Measurements from ENCODE around the gene RIMBP3C. TPM values are rescaled to one million over a fixed set of nuclear protein-coding genes. Genes with fewer than 3 reads are reported as not detected.
"Not testable (repeated sequence)": the region's sequence is repeated elsewhere in the genome, so short reads cannot be mapped to it uniquely, and the experiment has no call there.

The RIMBP3C gene
- total RNA-seq, 2 donors from 2014 or later = 0.50 to 1.4 TPM

DNA sequence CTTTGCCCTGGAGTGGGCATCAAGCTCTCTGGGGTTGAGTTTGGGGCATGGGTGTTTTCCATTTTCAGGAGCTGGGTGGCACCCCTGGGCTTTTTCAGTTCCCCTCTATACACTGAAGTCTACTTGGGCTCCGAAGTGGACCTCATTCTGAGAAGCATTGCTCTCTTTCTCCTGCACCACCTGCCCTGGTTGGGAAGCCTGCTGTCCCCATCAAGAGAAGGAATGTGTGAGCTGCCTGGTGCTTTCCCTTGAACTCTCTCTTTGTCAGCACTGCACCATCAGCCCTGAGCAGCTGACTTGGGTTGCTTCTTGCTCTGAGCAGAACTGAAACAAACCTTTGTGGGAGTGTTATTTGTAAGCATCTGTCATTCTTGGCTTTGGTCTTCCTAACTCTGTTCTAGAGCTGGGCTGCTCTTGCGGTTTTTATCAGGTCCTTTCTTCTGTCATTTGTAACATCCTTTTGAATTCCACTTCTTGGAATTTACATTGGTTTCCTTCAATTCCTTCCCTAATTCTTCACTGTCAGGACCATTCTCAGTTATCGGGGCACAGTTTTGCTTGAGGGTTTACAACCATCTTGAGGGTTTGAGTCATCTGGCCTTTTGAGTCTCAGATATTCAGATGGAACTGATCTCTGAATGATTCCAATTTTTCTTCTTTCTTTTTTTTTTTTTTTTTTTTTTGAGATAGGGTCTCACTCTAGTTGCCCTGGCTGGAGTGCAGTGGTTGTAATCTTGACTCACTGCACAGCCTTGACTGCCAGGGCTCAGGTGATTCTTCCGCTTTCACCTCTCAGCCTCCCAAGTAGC, 36.7 kb upstream of the RIMBP3C start:
- H3K4me1 Mint-ChIP-seq (ENCODE audit: low read depth in 2 of 2) = peaks cover 59 to 61% of the 10 kb centered on the region in 2 donors
- DNase-seq (ENCODE audit: low spot score) (peak; percentile 81), ATAC-seq (peak; percentile 95)
- peak overlapping the region; percentile 74 for H3K4me3 Mint-ChIP-seq
- H3K36me3 Mint-ChIP-seq = peaks cover 16% of the 10 kb centered on the region
- H3K9me3 Mint-ChIP-seq = peaks cover 2% of the 10 kb centered on the region
- peak overlapping the region; percentile 87 to 96 for H3K27ac Mint-ChIP-seq
- H3K27me3 Mint-ChIP-seq = no peaks in the 10 kb centered on the region

DNA sequence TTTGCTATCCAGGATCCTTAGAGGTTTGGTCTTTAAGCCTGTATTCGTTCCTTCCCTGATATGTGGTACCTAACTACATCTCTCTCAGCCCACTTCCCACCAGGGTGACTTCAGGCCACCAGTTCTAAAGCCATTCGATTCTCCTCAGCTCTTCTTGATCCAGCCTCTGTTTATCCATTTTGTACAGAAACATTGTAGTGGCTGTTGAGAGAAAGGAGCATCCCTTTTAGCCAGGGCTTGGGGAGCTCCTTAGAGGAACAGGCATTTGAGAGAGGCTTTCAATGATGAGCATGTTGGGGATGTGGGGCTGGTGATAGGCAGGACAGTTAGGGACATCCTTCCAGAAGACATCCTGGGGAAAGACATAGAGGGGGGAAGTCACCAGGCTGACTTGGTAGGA, 34.1 kb upstream of the RIMBP3C start:
- Mint-ChIP-seq H3K9me3 (peaks cover 2% of the 10 kb centered on the region), H3K27ac (peak overlapping the region; percentile 83 to 96), H3K36me3 (peaks cover 12% of the 10 kb centered on the region), H3K27me3 (no peaks in the 10 kb centered on the region), H3K4me1 (ENCODE audit: low read depth in 2 of 2) (peaks cover 40 to 47% of the 10 kb centered on the region in 2 donors), H3K4me3 (peak overlapping the region; percentile 52)
- ATAC-seq (no peak), DNase-seq (ENCODE audit: low spot score) (no peak)

DNA sequence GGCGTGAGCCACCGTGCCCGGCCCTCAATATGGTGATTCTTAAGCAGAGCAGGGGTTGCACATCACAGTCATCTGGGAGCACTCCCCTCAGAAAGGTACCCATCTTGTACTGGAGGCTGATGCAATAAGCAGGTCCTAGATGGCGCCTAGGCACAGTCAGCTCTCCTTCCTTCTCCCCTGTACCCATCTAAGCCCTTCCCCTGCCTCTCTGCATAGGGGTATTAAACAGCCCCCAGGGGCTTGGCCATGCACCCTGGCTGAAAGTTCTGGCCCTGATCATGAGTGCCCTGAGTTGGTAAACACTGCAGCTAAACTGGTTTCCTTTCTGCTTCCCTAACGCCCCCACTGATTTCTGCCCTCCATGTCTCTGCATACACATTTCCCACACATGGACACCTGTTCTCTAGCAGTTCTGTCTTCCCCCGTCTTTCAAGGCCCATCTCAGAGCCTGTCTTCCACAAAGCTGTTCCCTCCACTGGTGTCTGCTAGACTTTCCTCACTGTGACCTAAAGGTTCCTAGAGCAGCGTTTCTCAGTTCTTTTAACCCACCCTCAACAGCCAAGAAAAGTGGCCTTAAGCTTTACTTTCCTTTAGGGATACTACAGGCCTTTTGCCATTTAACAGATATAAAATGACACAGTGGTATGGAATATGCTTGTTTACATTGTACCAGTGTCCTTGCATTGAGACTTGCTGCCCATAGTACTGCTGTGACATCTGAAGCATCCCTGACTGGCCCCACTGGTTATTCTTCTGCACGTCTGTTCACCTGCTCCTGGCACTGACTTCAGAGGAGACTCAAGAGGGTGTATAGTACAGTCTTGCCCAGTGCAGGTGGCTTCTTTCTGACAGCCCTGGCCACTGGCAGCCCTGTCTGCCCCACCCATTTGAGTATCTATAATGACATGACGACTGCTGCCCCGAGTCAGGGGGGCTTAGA, 31.8 kb upstream of the RIMBP3C start:
- Mint-ChIP-seq H3K4me1 (ENCODE audit: low read depth in 2 of 2) (peaks cover 44 to 51% of the 10 kb centered on the region in 2 donors), H3K27me3 (no peaks in the 10 kb centered on the region), H3K4me3 (peak overlapping the region; percentile 33), H3K27ac (peak overlapping the region; percentile 68 to 84), H3K36me3 (peaks cover 11% of the 10 kb centered on the region), H3K9me3 (peaks cover 2% of the 10 kb centered on the region)
- peak in 1 of 2 donors; percentile 34 for ATAC-seq
- no peak for DNase-seq (ENCODE audit: low spot score)

DNA sequence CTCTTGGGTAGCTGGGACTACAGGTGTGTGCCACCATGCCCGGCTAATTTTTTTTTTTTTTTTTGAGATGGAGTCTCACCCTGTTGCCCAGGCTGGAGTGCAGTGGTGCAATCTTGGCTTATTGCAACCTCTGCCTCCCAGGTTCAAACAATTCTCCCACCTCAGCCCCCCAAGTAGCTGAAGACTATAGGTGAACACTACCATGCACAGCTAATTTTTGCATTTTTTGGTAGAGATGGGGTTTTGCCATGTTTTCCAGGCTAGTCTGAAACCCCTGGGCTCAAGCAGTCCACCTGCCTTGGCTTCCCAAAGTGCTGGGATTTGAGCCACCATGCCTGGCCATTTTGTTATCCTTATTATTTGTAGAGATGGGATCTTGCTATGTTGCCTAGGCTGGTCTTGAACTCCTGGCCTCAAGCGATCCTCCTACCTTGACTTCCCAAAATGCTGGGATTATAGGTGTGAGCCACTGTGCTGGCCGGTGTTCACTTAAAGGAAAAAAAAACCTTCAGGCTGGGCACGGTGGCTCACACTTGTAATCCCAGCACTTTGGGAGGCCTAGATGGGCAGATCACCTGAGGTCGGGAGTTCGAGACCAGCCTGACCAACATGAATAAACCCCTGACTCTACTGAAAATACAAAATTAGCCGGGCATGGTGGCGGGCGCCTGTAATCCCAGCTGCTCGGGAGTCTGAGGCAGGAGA, 29.9 kb upstream of the RIMBP3C start:
- not testable (repeated sequence) for H3K9me3 Mint-ChIP-seq; ATAC-seq; DNase-seq (ENCODE audit: low spot score); H3K4me3 Mint-ChIP-seq; H3K27me3 Mint-ChIP-seq
- Mint-ChIP-seq H3K36me3 (peaks cover 11% of the 10 kb centered on the region), H3K27ac (peak overlapping the region in 1 of 2 donors; percentile 84), H3K4me1 (ENCODE audit: low read depth in 2 of 2) (peaks cover 47 to 52% of the 10 kb centered on the region in 2 donors)

DNA sequence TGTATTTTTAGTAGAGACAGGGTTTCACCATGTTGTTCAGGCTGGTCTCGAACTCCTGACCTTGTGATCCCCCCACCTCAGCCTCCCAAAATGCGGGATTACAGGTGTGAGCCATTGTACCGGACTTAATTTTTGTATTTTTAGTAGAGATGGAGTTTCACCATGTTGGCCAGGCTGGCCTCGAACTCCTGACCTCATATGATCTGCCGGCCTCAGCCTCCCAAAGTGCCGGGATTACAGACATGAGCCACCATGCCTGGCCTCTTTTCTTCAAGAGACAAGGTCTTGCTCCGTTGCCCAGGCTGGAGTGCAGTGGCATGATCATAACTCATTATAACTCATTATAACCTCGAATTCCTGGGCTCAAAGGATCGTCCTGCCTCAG, 29.4 kb upstream of the RIMBP3C start:
- H3K27ac Mint-ChIP-seq = peak overlapping the region in 1 of 2 donors; percentile 80
- not testable (repeated sequence) for DNase-seq (ENCODE audit: low spot score); ATAC-seq; H3K27me3 Mint-ChIP-seq; H3K9me3 Mint-ChIP-seq; H3K36me3 Mint-ChIP-seq
- H3K4me3 Mint-ChIP-seq = peak overlapping the region; percentile 48
- peaks cover 47 to 49% of the 10 kb centered on the region in 2 donors for H3K4me1 Mint-ChIP-seq (ENCODE audit: low read depth in 2 of 2)

DNA sequence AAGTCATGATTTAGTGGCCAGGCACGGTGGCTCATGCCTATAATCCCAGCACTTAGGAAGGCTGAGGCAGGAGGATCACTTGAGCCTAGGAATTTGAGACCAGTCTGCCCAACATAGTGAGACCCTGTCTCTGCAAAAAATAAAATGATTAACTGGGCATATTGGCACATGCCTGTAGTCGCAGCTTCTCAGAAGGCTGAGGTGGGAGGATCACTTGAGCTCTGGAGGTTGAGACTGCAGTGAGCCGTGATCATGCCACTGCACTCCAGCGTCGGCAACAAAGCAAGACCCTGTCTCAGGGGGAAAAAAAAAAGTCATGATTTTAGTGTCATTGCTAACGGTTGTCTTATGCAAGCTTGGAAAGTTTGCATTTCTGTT, 28.2 kb upstream of the RIMBP3C start:
- Mint-ChIP-seq H3K4me1 (ENCODE audit: low read depth in 2 of 2) (peaks cover 44 to 45% of the 10 kb centered on the region in 2 donors), H3K9me3 (no peaks in the 10 kb centered on the region), H3K36me3 (peaks cover 4% of the 10 kb centered on the region), H3K4me3 (peak overlapping the region; percentile 17), H3K27ac (peak overlapping the region in 1 of 2 donors; percentile 80), H3K27me3 (no peaks in the 10 kb centered on the region)
- ATAC-seq = no peak
- DNase-seq (ENCODE audit: low spot score) = no peak

DNA sequence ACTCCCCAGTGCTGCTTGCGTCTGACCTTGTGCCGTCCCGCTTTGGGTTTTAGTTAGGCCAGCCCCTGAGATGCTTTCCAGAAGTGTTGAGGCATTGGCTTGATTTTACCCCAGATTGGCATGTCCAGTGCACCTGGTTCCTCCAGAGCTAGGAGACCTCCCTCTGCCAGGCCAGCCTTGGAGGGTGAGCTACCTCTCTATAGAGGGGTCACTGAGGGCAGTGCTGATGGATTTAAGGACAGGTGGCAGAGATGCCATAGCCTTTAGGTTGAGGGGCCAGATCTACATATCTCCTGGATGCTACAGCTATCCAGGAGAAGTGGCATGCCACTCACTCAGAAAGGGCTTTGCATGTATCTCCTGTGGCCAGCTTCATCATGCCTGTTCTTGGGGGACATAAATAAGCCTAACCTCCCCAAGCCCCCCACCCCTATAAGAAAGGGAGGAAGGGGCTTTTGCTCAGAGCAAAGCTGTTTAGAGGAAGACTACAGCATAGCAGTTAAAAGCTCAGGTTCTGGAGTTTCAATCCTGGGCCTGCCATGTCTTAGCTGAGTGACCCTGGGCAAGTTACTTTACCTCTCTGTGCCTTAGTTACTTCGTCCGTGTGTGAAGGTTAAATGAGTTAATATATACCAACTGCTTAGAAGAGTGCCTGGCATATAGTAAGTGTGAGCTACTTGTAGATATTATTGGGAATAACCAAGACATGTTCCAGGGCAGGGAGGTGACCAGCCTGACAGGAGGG, 22.7 kb upstream of the RIMBP3C start:
- Mint-ChIP-seq H3K4me1 (ENCODE audit: low read depth in 2 of 2) (peaks cover 64 to 67% of the 10 kb centered on the region in 2 donors), H3K36me3 (peaks cover 27% of the 10 kb centered on the region), H3K9me3 (no peaks in the 10 kb centered on the region), H3K27me3 (no peaks in the 10 kb centered on the region), H3K27ac (peak overlapping the region; percentile 98), H3K4me3 (peak overlapping the region; percentile 90)
- DNase-seq (ENCODE audit: low spot score) (no peak), ATAC-seq (no peak)

DNA sequence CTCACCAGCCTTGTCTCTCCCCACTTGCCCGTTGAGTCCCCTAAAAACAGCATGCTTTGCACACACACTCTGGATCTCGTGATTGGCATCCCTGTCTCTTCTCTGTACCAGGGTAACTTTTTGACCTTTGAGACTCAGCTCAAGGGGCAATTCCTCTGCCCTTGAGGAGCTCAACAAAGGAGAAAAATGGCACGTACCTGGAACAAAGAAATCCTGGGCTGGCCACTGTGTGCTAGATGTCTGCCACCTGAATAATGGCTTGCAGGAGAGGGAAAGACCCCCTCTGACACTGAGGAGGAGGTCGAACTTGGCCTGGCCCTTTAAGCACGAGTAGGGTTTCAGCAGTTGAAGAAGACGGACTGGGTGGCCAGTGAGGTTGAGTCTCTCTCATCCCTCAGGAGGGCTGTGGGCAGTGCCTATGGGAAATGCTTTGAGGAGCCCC, 22.1 kb upstream of the RIMBP3C start:
- H3K4me3 Mint-ChIP-seq = peak overlapping the region; percentile 90

DNA sequence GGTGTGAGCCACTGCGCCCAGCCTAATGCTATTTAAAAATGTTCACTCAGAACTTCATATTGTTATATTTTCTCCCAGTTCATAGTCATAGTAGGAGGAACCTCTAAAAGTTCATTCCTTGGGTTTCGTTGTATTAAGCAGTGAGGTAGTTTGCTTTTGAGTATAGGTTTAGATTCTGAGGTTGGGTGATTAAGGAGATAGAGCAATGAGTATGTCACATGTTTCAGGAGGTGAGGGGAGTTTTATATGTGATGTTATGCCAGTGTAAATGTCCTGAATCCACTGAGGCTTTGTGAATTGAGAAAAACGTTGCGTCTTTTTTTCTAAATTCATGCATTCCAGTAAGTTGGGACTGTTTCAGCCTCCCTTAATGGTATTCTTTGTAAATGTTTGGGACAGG, 20.4 kb upstream of the RIMBP3C start:
- H3K27ac Mint-ChIP-seq = peak overlapping the region; percentile 98
- ATAC-seq (peak; percentile 50 to 58), DNase-seq (ENCODE audit: low spot score) (no peak)
- H3K36me3 Mint-ChIP-seq = peaks cover 23% of the 10 kb centered on the region
- H3K9me3 Mint-ChIP-seq = no peaks in the 10 kb centered on the region
- H3K4me3 Mint-ChIP-seq = peak overlapping the region; percentile 90
- peaks cover 52 to 60% of the 10 kb centered on the region in 2 donors for H3K4me1 Mint-ChIP-seq (ENCODE audit: low read depth in 2 of 2)
- no peaks in the 10 kb centered on the region for H3K27me3 Mint-ChIP-seq

More for the DNA sequence above, 22.1 kb upstream of the RIMBP3C start:
- H3K27ac Mint-ChIP-seq = peak overlapping the region; percentile 98
- H3K27me3 Mint-ChIP-seq = no peaks in the 10 kb centered on the region
- ATAC-seq = no peak
- DNase-seq (ENCODE audit: low spot score) = no peak
- H3K4me1 Mint-ChIP-seq (ENCODE audit: low read depth in 2 of 2) = peaks cover 62 to 67% of the 10 kb centered on the region in 2 donors
- H3K36me3 Mint-ChIP-seq = peaks cover 23% of the 10 kb centered on the region
- H3K9me3 Mint-ChIP-seq = no peaks in the 10 kb centered on the region

DNA sequence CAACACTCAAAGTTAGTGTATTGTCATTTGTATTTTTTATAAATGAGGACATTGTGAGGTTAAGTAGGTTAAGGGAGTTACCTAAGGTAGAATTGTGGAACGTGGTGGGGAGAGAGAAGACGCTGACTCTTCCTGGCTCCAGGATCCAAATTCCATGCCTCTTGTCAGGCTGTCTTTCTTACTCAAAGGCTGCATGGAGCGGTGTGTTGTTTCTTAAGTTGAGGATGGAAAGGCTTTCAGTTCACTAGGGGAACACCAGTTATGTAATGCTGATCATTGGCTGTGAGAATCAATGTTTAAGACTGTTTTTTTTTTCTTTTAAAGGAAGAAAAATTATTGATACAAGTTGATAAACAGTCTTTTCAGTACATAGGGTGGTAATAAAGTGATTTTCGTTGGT, 19.1 kb upstream of the RIMBP3C start:
- Mint-ChIP-seq H3K27ac (peak overlapping the region; percentile 98), H3K4me1 (ENCODE audit: low read depth in 2 of 2) (peaks cover 52 to 61% of the 10 kb centered on the region in 2 donors), H3K36me3 (peaks cover 23% of the 10 kb centered on the region), H3K4me3 (peak overlapping the region; percentile 90), H3K27me3 (no peaks in the 10 kb centered on the region), H3K9me3 (no peaks in the 10 kb centered on the region)
- DNase-seq (ENCODE audit: low spot score) (no peak), ATAC-seq (no peak)

DNA sequence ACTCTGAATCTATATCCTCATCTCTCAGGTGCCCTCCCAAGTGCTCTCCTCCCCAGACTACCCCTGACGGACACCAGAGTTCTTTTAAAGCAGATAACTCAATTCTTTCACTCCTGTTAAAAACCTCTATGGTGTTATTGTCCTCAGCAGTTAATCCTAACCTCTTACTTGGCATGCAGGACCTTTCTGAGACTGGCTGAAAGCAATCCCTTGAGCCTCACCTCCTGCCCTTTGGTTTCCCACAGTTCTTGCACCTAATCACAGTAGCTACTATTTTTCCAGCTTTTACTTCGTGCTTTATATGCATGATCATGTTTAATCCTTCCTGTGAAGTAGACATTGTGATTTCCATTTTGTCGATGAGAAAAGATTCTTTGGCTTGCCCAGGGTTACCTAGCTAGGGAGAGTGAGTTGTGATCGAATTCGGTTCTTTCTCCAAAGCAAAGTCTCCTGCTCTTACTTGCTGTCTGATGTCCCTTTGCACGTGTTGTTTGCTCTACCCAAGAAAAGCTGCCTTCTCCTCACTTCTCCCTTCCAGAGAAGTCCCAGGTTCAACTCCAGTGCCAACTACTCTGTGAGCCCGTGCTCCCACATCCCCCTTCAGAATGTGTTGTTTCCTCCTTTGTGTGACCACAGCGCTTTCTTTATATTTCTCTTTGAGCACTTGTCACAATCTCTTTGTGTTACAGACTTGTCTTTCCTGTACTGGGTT, 18.4 kb upstream of the RIMBP3C start:
- no peak for ATAC-seq
- Mint-ChIP-seq H3K4me1 (ENCODE audit: low read depth in 2 of 2) (peaks cover 52 to 60% of the 10 kb centered on the region in 2 donors), H3K36me3 (peaks cover 23% of the 10 kb centered on the region), H3K27me3 (no peaks in the 10 kb centered on the region), H3K27ac (peak overlapping the region; percentile 98), H3K9me3 (no peaks in the 10 kb centered on the region), H3K4me3 (peak overlapping the region; percentile 90)
- DNase-seq (ENCODE audit: low spot score) = no peak

DNA sequence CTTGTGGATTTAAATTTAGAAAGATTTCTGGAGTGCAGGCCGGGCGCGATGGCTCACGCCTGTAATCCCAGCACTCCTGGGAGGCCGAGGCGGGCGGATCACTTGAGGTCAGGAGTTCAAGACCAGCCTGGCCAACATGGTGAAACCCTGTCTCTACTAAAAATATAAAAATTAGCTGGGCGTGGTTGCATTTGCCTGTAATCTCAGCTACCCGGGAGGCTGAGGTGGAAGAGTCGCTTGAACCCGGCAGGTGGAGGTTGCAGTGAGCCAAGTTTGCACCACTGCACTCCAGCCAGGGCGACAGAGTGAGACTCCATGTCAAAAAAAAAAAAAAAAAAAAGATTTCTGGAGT, 17.8 kb upstream of the RIMBP3C start:
- not testable (repeated sequence) for DNase-seq (ENCODE audit: low spot score); H3K27me3 Mint-ChIP-seq; H3K9me3 Mint-ChIP-seq; ATAC-seq
- Mint-ChIP-seq H3K27ac (peak overlapping the region; percentile 98), H3K36me3 (peaks cover 23% of the 10 kb centered on the region), H3K4me3 (peak overlapping the region; percentile 90), H3K4me1 (ENCODE audit: low read depth in 2 of 2) (peaks cover 46 to 55% of the 10 kb centered on the region in 2 donors)

Data from natural killer cell treated with Interleukin-12 subunit alpha and Interleukin-12 subunit beta and Interleukin-15 and Interleukin-18, amount 100 ng/mL, for 72 hours (primary cell).